ENCODE measurements around the gene HAO2.

HAO2 gene

DNA sequence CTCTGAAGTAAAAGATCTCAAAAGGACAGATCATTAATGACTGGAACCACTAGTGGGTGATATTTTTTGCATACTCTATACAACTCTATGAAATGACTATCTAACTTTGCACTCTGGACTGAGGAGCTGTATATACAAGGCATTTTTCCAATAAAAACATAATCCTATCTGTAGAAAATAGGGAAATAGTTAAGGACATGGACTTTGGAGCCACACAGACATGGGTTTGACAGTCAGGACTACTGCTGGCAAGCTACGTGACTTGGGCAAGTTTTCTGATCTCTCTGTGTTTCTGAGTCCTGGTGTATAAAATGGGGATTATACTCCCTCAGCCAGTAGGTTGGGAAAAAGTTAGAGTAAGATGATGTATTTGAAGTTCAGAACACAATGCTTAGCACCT is 25.5 kb downstream of the HAO2 start:
- no peak for TF ChIP-seq ZFX (IDR thresholded peaks at IDR 0.05; ENCODE audit: borderline replicate concordance)
- TF ChIP-seq, protein P1, sequence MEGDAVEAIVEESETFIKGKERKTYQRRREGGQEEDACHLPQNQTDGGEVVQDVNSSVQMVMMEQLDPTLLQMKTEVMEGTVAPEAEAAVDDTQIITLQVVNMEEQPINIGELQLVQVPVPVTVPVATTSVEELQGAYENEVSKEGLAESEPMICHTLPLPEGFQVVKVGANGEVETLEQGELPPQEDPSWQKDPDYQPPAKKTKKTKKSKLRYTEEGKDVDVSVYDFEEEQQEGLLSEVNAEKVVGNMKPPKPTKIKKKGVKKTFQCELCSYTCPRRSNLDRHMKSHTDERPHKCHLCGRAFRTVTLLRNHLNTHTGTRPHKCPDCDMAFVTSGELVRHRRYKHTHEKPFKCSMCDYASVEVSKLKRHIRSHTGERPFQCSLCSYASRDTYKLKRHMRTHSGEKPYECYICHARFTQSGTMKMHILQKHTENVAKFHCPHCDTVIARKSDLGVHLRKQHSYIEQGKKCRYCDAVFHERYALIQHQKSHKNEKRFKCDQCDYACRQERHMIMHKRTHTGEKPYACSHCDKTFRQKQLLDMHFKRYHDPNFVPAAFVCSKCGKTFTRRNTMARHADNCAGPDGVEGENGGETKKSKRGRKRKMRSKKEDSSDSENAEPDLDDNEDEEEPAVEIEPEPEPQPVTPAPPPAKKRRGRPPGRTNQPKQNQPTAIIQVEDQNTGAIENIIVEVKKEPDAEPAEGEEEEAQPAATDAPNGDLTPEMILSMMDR (IDR thresholded peaks at IDR 0.05), result no peak

DNA sequence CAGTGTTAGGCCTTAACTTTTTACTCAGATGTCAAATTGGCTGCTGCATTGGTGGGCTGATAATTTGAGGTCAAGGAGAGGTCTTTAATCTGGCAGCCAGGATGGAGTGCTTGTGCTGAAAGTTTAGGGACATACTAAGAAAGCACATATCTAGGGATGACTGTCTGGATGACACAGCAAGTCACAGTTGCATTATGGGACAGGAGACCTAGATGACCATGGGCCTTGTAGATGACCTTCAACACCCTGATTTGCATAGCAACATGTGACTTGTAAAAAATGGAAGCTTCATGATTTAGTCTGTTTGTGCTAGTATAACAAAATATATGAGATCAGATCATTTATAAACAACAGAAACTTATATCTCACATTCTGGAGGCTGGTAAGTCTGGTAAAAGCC is 28.4 kb downstream of the HAO2 start:
- H3K27ac ChIP-seq, result no peak overlapping the region
- TF ChIP-seq, protein P1 (IDR thresholded peaks at IDR 0.05), result no peak
- no peak for TF ChIP-seq ZFX (IDR thresholded peaks at IDR 0.05; ENCODE audit: borderline replicate concordance)

More for the DNA sequence above, 25.5 kb downstream of the HAO2 start:
- H3K27ac ChIP-seq, result no peak overlapping the region

DNA sequence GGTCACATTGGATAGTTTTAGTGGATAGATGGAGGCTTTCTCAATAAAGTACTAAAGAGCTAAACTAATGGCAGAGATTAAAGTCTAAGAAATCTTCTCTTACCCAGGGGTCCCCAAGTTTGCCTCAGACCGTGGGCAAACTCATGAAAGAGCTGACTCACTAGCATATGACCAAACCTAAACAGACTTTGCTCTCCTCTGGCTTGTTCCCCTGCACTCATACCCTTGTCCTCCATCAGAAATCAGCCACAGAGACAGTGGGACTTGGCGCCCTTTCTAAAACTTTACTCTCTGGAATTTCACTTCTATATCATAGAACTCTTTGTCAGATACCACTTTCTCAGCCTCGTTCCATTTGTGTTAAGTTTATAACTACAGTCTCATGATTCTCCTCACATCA is 29.4 kb downstream of the HAO2 start:
- no peak for TF ChIP-seq ZFX (IDR thresholded peaks at IDR 0.05; ENCODE audit: borderline replicate concordance)
- TF ChIP-seq, protein P1 (IDR thresholded peaks at IDR 0.05), result no peak
- H3K27ac ChIP-seq, result no peak overlapping the region

DNA sequence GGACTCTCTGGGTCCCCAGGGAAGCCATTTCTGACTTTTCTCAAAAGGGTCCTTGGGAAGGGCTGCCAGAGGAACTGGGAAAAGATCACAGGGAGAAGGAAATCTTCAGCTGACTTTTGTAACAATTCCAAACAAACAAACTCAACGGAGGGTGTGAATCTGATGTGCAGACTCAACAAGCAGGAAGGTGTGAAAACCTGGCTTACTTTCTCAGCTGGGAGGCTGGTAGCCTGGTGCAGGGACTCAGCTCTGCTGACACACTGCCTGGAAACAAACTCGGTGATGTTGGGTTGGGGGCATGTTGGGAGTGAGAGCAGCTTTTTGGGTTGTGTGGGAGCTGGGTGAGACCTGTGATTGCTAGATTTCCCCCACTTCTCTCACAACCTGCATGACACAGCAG is 36.2 kb downstream of the HAO2 start:
- H3K27ac ChIP-seq, result no peak overlapping the region
- no peak for TF ChIP-seq ZFX (IDR thresholded peaks at IDR 0.05; ENCODE audit: borderline replicate concordance)

DNA sequence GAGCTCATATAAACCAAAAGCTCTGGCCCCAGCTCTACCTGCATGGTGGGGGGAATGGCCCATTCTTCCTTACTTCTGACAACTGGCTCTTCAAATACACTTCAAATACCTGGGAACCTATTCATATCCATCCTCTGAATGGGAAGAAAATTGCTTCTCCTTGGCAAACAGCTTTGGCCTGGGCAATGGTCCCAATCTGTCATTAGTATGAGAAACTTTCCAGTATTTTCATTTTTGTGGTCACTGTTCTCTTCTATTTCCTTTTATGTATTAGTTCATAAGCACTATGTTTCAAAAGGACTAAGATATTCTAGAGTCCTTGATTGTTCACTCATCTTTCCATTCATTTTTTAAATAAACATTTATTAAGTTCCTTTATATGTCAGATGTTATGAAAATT is 41.1 kb downstream of the HAO2 start:
- TF ChIP-seq ZFX (IDR thresholded peaks at IDR 0.05; ENCODE audit: borderline replicate concordance), result no peak
- TF ChIP-seq, protein P1 (IDR thresholded peaks at IDR 0.05), result no peak
- H3K27ac ChIP-seq, result no peak overlapping the region

DNA sequence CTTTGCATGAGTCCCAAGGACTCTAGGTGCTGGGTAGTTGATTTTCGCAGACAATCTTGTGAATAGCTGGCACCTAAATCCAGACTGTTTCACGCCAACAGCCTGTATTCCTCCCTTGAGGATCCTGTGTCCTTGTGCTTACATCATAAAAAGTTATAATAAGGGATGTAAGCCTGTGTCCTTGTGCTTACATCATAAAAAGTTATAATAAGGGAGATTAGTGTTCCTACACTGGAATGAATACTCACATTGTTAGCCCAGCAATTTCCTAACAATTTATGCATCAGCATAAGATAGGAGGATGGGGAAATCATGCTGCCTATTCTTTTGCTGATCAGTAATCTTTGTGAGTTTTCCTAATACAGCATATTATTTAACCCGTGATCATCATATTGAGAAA is 42.4 kb downstream of the HAO2 start:
- no peak overlapping the region for H3K27ac ChIP-seq
- TF ChIP-seq ZFX (IDR thresholded peaks at IDR 0.05; ENCODE audit: borderline replicate concordance), result no peak
- TF ChIP-seq, protein P1 (IDR thresholded peaks at IDR 0.05), result no peak

DNA sequence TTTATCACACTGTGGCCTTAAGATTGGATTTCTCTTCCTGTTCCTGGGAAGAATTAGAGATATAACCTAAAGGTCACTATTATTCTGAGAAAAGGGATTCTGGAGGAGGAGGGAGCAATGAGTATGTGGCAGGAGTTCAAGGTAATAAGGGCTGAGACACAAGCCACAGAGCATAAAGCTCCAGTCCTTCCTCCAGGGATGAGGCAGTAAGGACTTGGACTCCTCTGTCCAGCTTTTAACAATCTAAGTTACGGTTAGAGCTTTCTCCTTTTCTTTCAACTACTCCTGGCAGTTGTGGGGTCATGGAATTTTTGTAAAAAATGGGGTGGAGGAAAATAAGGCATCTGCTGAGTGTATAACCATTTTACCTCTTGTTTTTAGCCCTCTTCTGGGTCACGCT is 46.4 kb downstream of the HAO2 start, which contains the start of gene HSD3B2:
Gene HSD3B2, plus strand, starts transcription at position 201 of the 400 bp plus-strand sequence. CDS start 270 bp downstream, outside the sequence.
- no peak within 1 kb of the TSS for H3K27ac ChIP-seq
- TF ChIP-seq, protein P1 (IDR thresholded peaks at IDR 0.05), result no peak
- TF ChIP-seq ZFX (IDR thresholded peaks at IDR 0.05; ENCODE audit: borderline replicate concordance), result no peak

- TF ChIP-seq ZFX (IDR thresholded peaks at IDR 0.05; ENCODE audit: borderline replicate concordance), result no peak
- TF ChIP-seq, protein P1 (IDR thresholded peaks at IDR 0.05), result no peak
Measured at GRCh38 chr1:119416006-119416640, 47.5 kb downstream of the HAO2 start.

More at GRCh38 chr1:119416006-119416640, 47.5 kb downstream of the HAO2 start:
- no peak overlapping the region for H3K27ac ChIP-seq

All from 22Rv1 (cell line).